ENCODE measurements around the gene PRKCB.

PRKCB gene

DNA sequence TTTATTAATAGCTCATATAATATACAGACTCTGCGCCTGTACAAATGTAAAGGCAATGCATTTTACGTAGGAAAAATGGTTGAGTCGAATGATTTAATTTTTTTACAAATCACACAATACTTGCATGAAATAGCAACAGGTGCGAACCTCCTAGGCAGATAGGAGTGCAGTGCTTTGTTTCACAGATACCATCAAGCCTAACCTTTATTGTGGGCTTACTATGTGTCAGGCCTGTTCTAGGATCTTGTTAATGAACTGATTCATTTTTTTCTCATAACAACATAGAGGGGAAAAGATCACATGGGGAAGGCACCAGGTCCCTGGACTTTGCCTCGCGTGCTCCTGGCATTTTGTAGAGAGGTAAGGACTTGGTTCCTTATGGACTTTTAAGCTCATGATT is 107.8 kb downstream of the PRKCB start:
- TF ChIP-seq, protein P1, sequence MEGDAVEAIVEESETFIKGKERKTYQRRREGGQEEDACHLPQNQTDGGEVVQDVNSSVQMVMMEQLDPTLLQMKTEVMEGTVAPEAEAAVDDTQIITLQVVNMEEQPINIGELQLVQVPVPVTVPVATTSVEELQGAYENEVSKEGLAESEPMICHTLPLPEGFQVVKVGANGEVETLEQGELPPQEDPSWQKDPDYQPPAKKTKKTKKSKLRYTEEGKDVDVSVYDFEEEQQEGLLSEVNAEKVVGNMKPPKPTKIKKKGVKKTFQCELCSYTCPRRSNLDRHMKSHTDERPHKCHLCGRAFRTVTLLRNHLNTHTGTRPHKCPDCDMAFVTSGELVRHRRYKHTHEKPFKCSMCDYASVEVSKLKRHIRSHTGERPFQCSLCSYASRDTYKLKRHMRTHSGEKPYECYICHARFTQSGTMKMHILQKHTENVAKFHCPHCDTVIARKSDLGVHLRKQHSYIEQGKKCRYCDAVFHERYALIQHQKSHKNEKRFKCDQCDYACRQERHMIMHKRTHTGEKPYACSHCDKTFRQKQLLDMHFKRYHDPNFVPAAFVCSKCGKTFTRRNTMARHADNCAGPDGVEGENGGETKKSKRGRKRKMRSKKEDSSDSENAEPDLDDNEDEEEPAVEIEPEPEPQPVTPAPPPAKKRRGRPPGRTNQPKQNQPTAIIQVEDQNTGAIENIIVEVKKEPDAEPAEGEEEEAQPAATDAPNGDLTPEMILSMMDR (IDR thresholded peaks at IDR 0.05; ENCODE audit: borderline replicate concordance, control extremely low read depth, extremely low read depth, insufficient read depth, missing control alignments), result no peak
- no peak for DNase-seq (ENCODE audit: low spot score)
- in situ Hi-C loops (cut with MboI; ENCODE audit: low sequenced_read_pairs, unreplicated experiment), result no loop called here

DNA sequence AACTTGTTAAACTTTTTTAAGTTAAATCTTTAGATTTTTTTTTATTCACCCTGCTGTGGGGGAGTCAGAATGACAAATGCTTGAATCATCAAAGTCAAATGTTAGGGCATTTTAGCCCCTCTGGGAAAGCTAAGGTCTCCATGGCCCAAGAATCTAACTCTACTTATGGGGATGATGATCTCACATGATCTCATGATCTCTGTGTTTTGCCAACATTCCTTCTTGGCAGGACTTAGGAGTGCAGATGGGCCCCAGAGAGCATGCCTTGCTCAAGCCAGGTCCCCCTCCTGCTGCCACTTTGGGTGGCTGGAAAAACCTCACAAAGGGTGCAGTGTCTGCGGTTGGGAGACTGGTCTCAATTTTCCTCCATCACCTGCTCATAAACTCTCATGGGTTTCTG is 108.6 kb downstream of the PRKCB start:
- in situ Hi-C loops (cut with MboI; ENCODE audit: low sequenced_read_pairs, unreplicated experiment), result no loop called here
- TF ChIP-seq, protein P1 (IDR thresholded peaks at IDR 0.05; ENCODE audit: borderline replicate concordance, control extremely low read depth, extremely low read depth, insufficient read depth, missing control alignments), result no peak
- DNase-seq (ENCODE audit: low spot score), result no peak

DNA sequence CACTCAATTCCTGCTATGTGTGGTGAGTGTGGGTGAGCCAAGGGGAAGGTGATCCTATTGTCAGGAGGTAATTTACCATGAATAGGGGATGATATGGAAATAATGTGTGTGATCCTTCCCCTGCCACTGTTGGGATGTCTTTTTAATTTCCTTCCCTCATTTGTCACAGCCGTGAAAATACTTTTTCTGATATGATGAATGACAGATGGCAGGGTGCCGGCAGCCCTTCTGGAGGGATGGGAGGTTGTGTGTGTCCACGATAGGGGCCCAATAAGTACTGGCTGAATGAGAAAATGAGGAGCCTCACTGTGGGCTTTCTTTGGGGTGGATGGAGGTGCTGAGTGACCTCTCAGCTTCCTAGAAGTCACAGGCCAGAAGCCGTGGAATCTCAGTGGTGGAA is 109.5 kb downstream of the PRKCB start:
- DNase-seq (ENCODE audit: low spot score), result no peak
- TF ChIP-seq, protein P1 (IDR thresholded peaks at IDR 0.05; ENCODE audit: borderline replicate concordance, control extremely low read depth, extremely low read depth, insufficient read depth, missing control alignments), result no peak
- in situ Hi-C loops (cut with MboI; ENCODE audit: low sequenced_read_pairs, unreplicated experiment), result no loop called here

DNA sequence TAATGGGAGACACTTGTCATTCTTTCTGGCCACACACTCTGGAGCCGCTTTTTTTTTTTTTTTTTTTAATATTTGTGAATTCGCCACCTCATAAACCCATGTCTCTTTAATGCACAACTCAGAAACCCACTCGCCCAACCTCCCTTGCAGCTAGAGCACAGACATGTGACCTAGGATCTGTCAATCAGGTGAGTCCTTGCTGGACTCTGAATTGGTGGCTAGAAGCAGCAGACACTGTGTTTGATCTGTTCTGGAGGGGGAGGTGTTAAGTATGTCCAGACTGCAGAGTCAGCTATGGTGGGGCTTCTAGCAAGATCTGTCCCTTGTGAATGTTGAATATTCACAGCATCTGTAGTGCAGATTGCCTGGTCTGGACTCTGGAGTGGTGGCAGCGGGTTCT is 112.1 kb downstream of the PRKCB start:
- in situ Hi-C loops (cut with MboI; ENCODE audit: low sequenced_read_pairs, unreplicated experiment), result no loop called here
- no peak for DNase-seq (ENCODE audit: low spot score)
- TF ChIP-seq, protein P1 (IDR thresholded peaks at IDR 0.05; ENCODE audit: borderline replicate concordance, control extremely low read depth, extremely low read depth, insufficient read depth, missing control alignments), result no peak

DNA sequence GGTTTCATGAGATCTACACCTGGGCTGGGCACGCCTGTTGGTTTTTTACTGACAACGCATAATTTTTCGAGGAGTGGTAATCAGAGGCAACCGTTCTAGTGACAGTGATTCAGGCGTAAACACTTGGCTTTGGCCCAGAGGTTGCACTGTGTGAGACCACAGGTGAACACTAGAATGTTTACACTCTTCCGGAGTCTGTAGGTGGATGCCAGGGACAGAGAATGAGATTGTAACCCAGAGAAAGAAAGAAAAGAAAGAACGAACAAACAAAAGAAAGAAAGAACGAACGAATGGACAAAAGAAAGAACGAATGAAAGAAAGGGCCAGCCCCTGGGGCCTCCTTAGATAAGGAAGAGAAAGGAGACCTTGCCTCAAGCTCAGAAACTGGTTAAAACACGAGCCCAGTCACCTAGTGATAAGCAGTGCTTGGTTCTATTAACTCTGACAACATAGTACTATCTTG is 113.2 kb downstream of the PRKCB start:
- in situ Hi-C loops (cut with MboI; ENCODE audit: low sequenced_read_pairs, unreplicated experiment), result no loop called here

DNA sequence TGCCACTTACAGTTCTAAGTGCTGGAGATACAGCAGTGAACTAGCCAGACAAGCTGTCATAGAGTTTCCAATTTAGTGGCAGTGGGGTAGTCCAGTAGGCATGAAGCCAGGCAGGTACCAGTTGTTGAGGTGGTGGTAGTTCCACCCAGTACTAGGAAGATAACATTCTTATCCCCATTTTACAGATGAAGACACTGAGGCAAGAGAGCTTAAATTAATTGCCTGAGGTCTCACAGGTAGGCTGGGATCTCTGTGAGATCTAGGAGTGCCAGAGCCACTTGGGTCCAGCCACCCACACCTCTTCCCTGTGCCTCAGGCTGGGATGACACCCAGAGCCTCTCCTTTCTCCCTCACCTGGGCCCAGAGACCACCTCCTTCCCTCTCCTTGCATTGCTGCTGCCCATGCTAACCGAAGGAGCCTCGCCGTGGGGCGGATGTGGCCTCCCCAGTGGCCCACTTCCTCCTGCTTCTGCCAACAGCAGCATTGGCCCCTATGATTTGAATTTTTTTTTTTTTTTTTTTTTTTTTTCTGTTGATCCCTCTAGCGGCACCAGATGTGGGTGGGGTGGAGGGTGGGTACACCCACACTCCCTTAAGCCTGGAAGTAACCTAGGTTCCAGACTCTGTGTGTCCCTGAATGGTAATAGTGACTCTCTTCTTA is 114.0 kb downstream of the PRKCB start:
- in situ Hi-C loops (cut with MboI; ENCODE audit: low sequenced_read_pairs, unreplicated experiment), result no loop called here
- TF ChIP-seq, protein P1 (IDR thresholded peaks at IDR 0.05; ENCODE audit: borderline replicate concordance, control extremely low read depth, extremely low read depth, insufficient read depth, missing control alignments), result no peak

More for the DNA sequence above, 113.2 kb downstream of the PRKCB start:
- TF ChIP-seq, protein P1 (IDR thresholded peaks at IDR 0.05; ENCODE audit: borderline replicate concordance, control extremely low read depth, extremely low read depth, insufficient read depth, missing control alignments), result no peak
- DNase-seq (ENCODE audit: low spot score), result peak; percentile 18

More for the DNA sequence above, 114.0 kb downstream of the PRKCB start:
- peak; percentile 21 for DNase-seq (ENCODE audit: low spot score)
